Effector memory CD8-positive, alpha-beta T cell (primary cell): ENCODE data around the gene CHRNB2.
A peak's percentile ranks its signal among the peaks of the same experiment; 100 is the strongest.

Experiments used
- ATAC-seq: fragments of 150-1000 bp; cut with Tn5 transposase; replicated peaks from 2 replicates; pipeline ENCODE4 v1.10.0; 2021; ENCODE audit warnings: mild to moderate bottlenecking, moderate library complexity
- DNase-seq, 3 experiments: peaks; one replicate each; pipeline ENCODE4 v3.0.0; 2021
- H3K27ac Mint-ChIP-seq, 2 donors: one replicate each; pipeline ENCODE4 v1.8.0; 2022; ENCODE audit warnings: mild to moderate bottlenecking in 2 of 2, mixed read lengths in 2 of 2, moderate library complexity in 2 of 2
- H3K27me3 Mint-ChIP-seq, 2 donors: one replicate each; pipeline ENCODE4 v1.8.0; 2022; ENCODE audit warnings: mixed read lengths in 2 of 2
- H3K36me3 Mint-ChIP-seq: one replicate; pipeline ENCODE4 v1.8.0; 2022; ENCODE audit warnings: mild to moderate bottlenecking, moderate library complexity, mixed read lengths; ENCODE audit not compliant: insufficient read depth
- H3K4me1 Mint-ChIP-seq, 2 donors: one replicate each; pipeline ENCODE4 v1.8.0; 2022; ENCODE audit warnings: low read depth in 2 of 2, mixed read lengths in 2 of 2
- H3K4me3 Mint-ChIP-seq, 2 donors: one replicate each; pipeline ENCODE4 v1.8.0; 2022; ENCODE audit warnings: mild to moderate bottlenecking in 2 of 2, mixed read lengths in 2 of 2, moderate library complexity in 2 of 2
- H3K9me3 Mint-ChIP-seq, 2 donors: one replicate each; pipeline ENCODE4 v1.8.0; 2022; ENCODE audit warnings: mixed read lengths in 2 of 2

Gene CHRNB2

GRCh38 chr1:154577346-154578057, 9.9 kb downstream of the CHRNB2 start:
- peaks cover 6 to 7% of the 10 kb centered on the region in 2 donors for H3K4me1 Mint-ChIP-seq

GRCh38 chr1:154578058-154578418, 10.5 kb downstream of the CHRNB2 start:
- DNase-seq = no peak
- Mint-ChIP-seq H3K4me3 (no peak overlapping the region), H3K27ac (peak overlapping the region in 1 of 2 donors; percentile 44), H3K27me3 (peaks cover 0 to 3% of the 10 kb centered on the region in 2 donors), H3K4me1 (peaks cover 3 to 6% of the 10 kb centered on the region in 2 donors), H3K36me3 (peaks cover 39% of the 10 kb centered on the region), H3K9me3 (no peaks in the 10 kb centered on the region)
- no peak for ATAC-seq

More at GRCh38 chr1:154577346-154578057, 9.9 kb downstream of the CHRNB2 start:
- Mint-ChIP-seq H3K4me3 (no peak overlapping the region), H3K27ac (peak overlapping the region in 1 of 2 donors; percentile 44), H3K36me3 (peaks cover 34% of the 10 kb centered on the region), H3K27me3 (peaks cover 0 to 4% of the 10 kb centered on the region in 2 donors), H3K9me3 (no peaks in the 10 kb centered on the region)
- ATAC-seq = no peak
- DNase-seq = no peak

- Mint-ChIP-seq H3K27me3 (no peaks in the 10 kb centered on the region), H3K9me3 (no peaks in the 10 kb centered on the region), H3K36me3 (peaks cover 49% of the 10 kb centered on the region), H3K4me3 (no peak overlapping the region), H3K27ac (peak overlapping the region; percentile 55 to 60), H3K4me1 (peaks cover 2 to 6% of the 10 kb centered on the region in 2 donors)
- ATAC-seq (no peak), DNase-seq (no peak)
Observed at GRCh38 chr1:154579374-154579773, 11.8 kb downstream of the CHRNB2 start.

- no peak overlapping the region for H3K4me3 Mint-ChIP-seq
- peaks cover 70% of the 10 kb centered on the region for H3K36me3 Mint-ChIP-seq
- no peak overlapping the region for H3K27ac Mint-ChIP-seq
Observed at GRCh38 chr1:154581766-154582165, 14.2 kb downstream of the CHRNB2 start.

GRCh38 chr1:154582885-154583284, 15.3 kb downstream of the CHRNB2 start:
- DNase-seq (no peak), ATAC-seq (no peak)
- Mint-ChIP-seq H3K9me3 (no peaks in the 10 kb centered on the region), H3K4me3 (no peak overlapping the region), H3K27me3 (no peaks in the 10 kb centered on the region), H3K36me3 (peaks cover 82% of the 10 kb centered on the region), H3K27ac (no peak overlapping the region), H3K4me1 (peaks cover 2 to 3% of the 10 kb centered on the region in 2 donors)

More at GRCh38 chr1:154581766-154582165, 14.2 kb downstream of the CHRNB2 start:
- no peaks in the 10 kb centered on the region for H3K9me3 Mint-ChIP-seq
- ATAC-seq (no peak), DNase-seq (no peak)
- no peaks in the 10 kb centered on the region for H3K27me3 Mint-ChIP-seq
- H3K4me1 Mint-ChIP-seq = peaks cover 2 to 3% of the 10 kb centered on the region in 2 donors

GRCh38 chr1:154583773-154584172, 16.2 kb downstream of the CHRNB2 start:
- no peak for ATAC-seq
- Mint-ChIP-seq H3K9me3 (no peaks in the 10 kb centered on the region), H3K36me3 (peaks cover 86% of the 10 kb centered on the region), H3K4me1 (peaks cover 2 to 4% of the 10 kb centered on the region in 2 donors), H3K4me3 (no peak overlapping the region), H3K27ac (no peak overlapping the region), H3K27me3 (no peaks in the 10 kb centered on the region)
- DNase-seq = no peak

GRCh38 chr1:154584267-154584994, 16.9 kb downstream of the CHRNB2 start:
- DNase-seq = no peak
- H3K4me1 Mint-ChIP-seq = peaks cover 2 to 6% of the 10 kb centered on the region in 2 donors
- H3K9me3 Mint-ChIP-seq = no peaks in the 10 kb centered on the region
- no peak overlapping the region for H3K27ac Mint-ChIP-seq
- H3K27me3 Mint-ChIP-seq = no peaks in the 10 kb centered on the region
- peaks cover 88% of the 10 kb centered on the region for H3K36me3 Mint-ChIP-seq
- H3K4me3 Mint-ChIP-seq = no peak overlapping the region
- no peak for ATAC-seq

GRCh38 chr1:154586231-154586630, 18.7 kb downstream of the CHRNB2 start:
- Mint-ChIP-seq H3K9me3 (no peaks in the 10 kb centered on the region), H3K27me3 (no peaks in the 10 kb centered on the region), H3K27ac (peak overlapping the region in 1 of 2 donors; percentile 56), H3K4me1 (peaks cover 2 to 6% of the 10 kb centered on the region in 2 donors), H3K36me3 (peaks cover 96% of the 10 kb centered on the region), H3K4me3 (no peak overlapping the region)
- DNase-seq (no peak), ATAC-seq (no peak)

- DNase-seq = no peak
- Mint-ChIP-seq H3K4me3 (no peak overlapping the region), H3K27ac (peak overlapping the region in 1 of 2 donors; percentile 56), H3K27me3 (no peaks in the 10 kb centered on the region), H3K9me3 (no peaks in the 10 kb centered on the region), H3K36me3 (peaks cover 96% of the 10 kb centered on the region), H3K4me1 (peaks cover 2 to 6% of the 10 kb centered on the region in 2 donors)
- ATAC-seq = no peak
Observed at GRCh38 chr1:154586641-154587040, 19.1 kb downstream of the CHRNB2 start.

GRCh38 chr1:154589780-154590179, 22.2 kb downstream of the CHRNB2 start:
- H3K4me3 Mint-ChIP-seq = no peak overlapping the region
- ATAC-seq (no peak), DNase-seq (no peak)
- H3K36me3 Mint-ChIP-seq = peaks cover 99% of the 10 kb centered on the region
- H3K27ac Mint-ChIP-seq = peak overlapping the region in 1 of 2 donors; percentile 80
- H3K4me1 Mint-ChIP-seq = peaks cover 0 to 10% of the 10 kb centered on the region in 2 donors
- no peaks in the 10 kb centered on the region for H3K27me3 Mint-ChIP-seq
- no peaks in the 10 kb centered on the region for H3K9me3 Mint-ChIP-seq

- peaks cover 98% of the 10 kb centered on the region for H3K36me3 Mint-ChIP-seq
- peak overlapping the region in 1 of 2 donors; percentile 64 for H3K27ac Mint-ChIP-seq
- H3K9me3 Mint-ChIP-seq = no peaks in the 10 kb centered on the region
- ATAC-seq = no peak
- peaks cover 0 to 7% of the 10 kb centered on the region in 2 donors for H3K4me1 Mint-ChIP-seq
- no peak overlapping the region for H3K4me3 Mint-ChIP-seq
- no peak for DNase-seq
- no peaks in the 10 kb centered on the region for H3K27me3 Mint-ChIP-seq
Observed at GRCh38 chr1:154590756-154591155, 23.2 kb downstream of the CHRNB2 start.

GRCh38 chr1:154591206-154591605, 23.6 kb downstream of the CHRNB2 start:
- peaks cover 98% of the 10 kb centered on the region for H3K36me3 Mint-ChIP-seq
- peaks cover 0 to 7% of the 10 kb centered on the region in 2 donors for H3K4me1 Mint-ChIP-seq
- no peak for ATAC-seq
- no peaks in the 10 kb centered on the region for H3K27me3 Mint-ChIP-seq
- no peak overlapping the region for H3K4me3 Mint-ChIP-seq
- DNase-seq = no peak
- H3K9me3 Mint-ChIP-seq = no peaks in the 10 kb centered on the region
- H3K27ac Mint-ChIP-seq = peak overlapping the region in 1 of 2 donors; percentile 64

- Mint-ChIP-seq H3K4me3 (no peak overlapping the region), H3K4me1 (peaks cover 2 to 14% of the 10 kb centered on the region in 2 donors), H3K27me3 (no peaks in the 10 kb centered on the region), H3K9me3 (no peaks in the 10 kb centered on the region), H3K36me3 (peaks cover 98% of the 10 kb centered on the region), H3K27ac (no peak overlapping the region)
- ATAC-seq (no peak), DNase-seq (no peak)
Observed at GRCh38 chr1:154593390-154593789, 25.8 kb downstream of the CHRNB2 start.

GRCh38 chr1:154594811-154595210, 27.2 kb downstream of the CHRNB2 start:
- no peaks in the 10 kb centered on the region for H3K9me3 Mint-ChIP-seq
- H3K36me3 Mint-ChIP-seq = peaks cover 92% of the 10 kb centered on the region
- no peaks in the 10 kb centered on the region for H3K27me3 Mint-ChIP-seq
- H3K4me1 Mint-ChIP-seq = peaks cover 5 to 24% of the 10 kb centered on the region in 2 donors
- no peak overlapping the region for H3K4me3 Mint-ChIP-seq
- no peak for ATAC-seq
- no peak for DNase-seq
- H3K27ac Mint-ChIP-seq = no peak overlapping the region
